T-helper 17 cell (primary cell): ENCODE data around the gene GRIK3. TPM values are rescaled to one million over a fixed set of nuclear protein-coding genes. Genes with fewer than 3 reads are reported as not detected.

Source experiments
- ATAC-seq: fragments of 150-1000 bp; cut with Tn5 transposase; 2 replicates; pipeline ENCODE4 v1.10.0; 2021; ENCODE audit warnings: mild to moderate bottlenecking, moderate library complexity
- DNase-seq, 3 donors: peaks; one replicate each; pipeline versions ENCODE4 v3.0.0 to v3.0.0-alpha.2; 2020 to 2021
- H3K9me3 ChIP-seq: one replicate; pipeline ENCODE4 v1.7.0; 2013; ENCODE audit warnings: low read length, mild to moderate bottlenecking; ENCODE audit not compliant: control insufficient read depth, poor library complexity, severe bottlenecking
- H3K27ac Mint-ChIP-seq: one replicate; pipeline ENCODE4 v1.8.0; 2022; ENCODE audit warnings: mild to moderate bottlenecking, moderate library complexity, mixed read lengths
- H3K27me3 Mint-ChIP-seq: one replicate; pipeline ENCODE4 v1.8.0; 2022; ENCODE audit warnings: mixed read lengths
- H3K36me3 Mint-ChIP-seq: one replicate; pipeline ENCODE4 v1.8.0; 2022; ENCODE audit warnings: low read depth, mixed read lengths
- H3K4me1 Mint-ChIP-seq: one replicate; pipeline ENCODE4 v1.8.0; 2022; ENCODE audit warnings: mild to moderate bottlenecking, mixed read lengths
- H3K4me3 Mint-ChIP-seq: one replicate; pipeline ENCODE4 v1.8.0; 2022; ENCODE audit warnings: mild to moderate bottlenecking, moderate library complexity, mixed read lengths
- total RNA-seq, 4 donors: library from RNA in 2 of 4; stranded (reverse) in 2 of 4; gene quantifications; one replicate each; pipeline ENCODE4 v1.2.3 and lab custom pipeline; 2022 to 2026

GRIK3 gene
- total RNA-seq, 2 donors from 2014 or later, result not detected

GRCh38 chr1:36992139-36992943 lies 42.0 kb downstream of the GRIK3 start:
- H3K27me3 Mint-ChIP-seq, result peaks cover 89% of the 10 kb centered on the region
- DNase-seq (no peak), ATAC-seq (no peak)
- H3K9me3 ChIP-seq, result no peaks in the 10 kb centered on the region
- H3K27ac Mint-ChIP-seq, result no peak overlapping the region
- no peaks in the 10 kb centered on the region for H3K36me3 Mint-ChIP-seq
- no peak overlapping the region for H3K4me3 Mint-ChIP-seq
- no peaks in the 10 kb centered on the region for H3K4me1 Mint-ChIP-seq

GRCh38 chr1:36991551-36991950 lies 42.8 kb downstream of the GRIK3 start:
- DNase-seq (no peak), ATAC-seq (no peak)
- no peaks in the 10 kb centered on the region for H3K9me3 ChIP-seq
- no peak overlapping the region for H3K27ac Mint-ChIP-seq
- H3K4me3 Mint-ChIP-seq, result no peak overlapping the region
- H3K27me3 Mint-ChIP-seq, result peaks cover 82% of the 10 kb centered on the region
- no peaks in the 10 kb centered on the region for H3K4me1 Mint-ChIP-seq
- no peaks in the 10 kb centered on the region for H3K36me3 Mint-ChIP-seq

- ATAC-seq (no peak), DNase-seq (no peak)
- Mint-ChIP-seq H3K27ac (no peak overlapping the region), H3K4me3 (no peak overlapping the region), H3K36me3 (no peaks in the 10 kb centered on the region), H3K27me3 (peaks cover 79% of the 10 kb centered on the region), H3K4me1 (no peaks in the 10 kb centered on the region)
- no peaks in the 10 kb centered on the region for H3K9me3 ChIP-seq
Measured at GRCh38 chr1:36990928-36991327, 43.4 kb downstream of the GRIK3 start.

GRCh38 chr1:36989241-36989640 lies 45.1 kb downstream of the GRIK3 start:
- Mint-ChIP-seq H3K4me1 (no peaks in the 10 kb centered on the region), H3K27ac (no peak overlapping the region), H3K36me3 (no peaks in the 10 kb centered on the region), H3K4me3 (no peak overlapping the region), H3K27me3 (peaks cover 71% of the 10 kb centered on the region)
- DNase-seq (no peak), ATAC-seq (no peak)
- H3K9me3 ChIP-seq, result no peaks in the 10 kb centered on the region

GRCh38 chr1:36988741-36989193 lies 45.5 kb downstream of the GRIK3 start:
- ATAC-seq (no peak), DNase-seq (no peak)
- Mint-ChIP-seq H3K4me1 (no peaks in the 10 kb centered on the region), H3K4me3 (no peak overlapping the region), H3K27me3 (peaks cover 71% of the 10 kb centered on the region), H3K27ac (no peak overlapping the region), H3K36me3 (no peaks in the 10 kb centered on the region)
- no peaks in the 10 kb centered on the region for H3K9me3 ChIP-seq

- DNase-seq, result no peak
- no peaks in the 10 kb centered on the region for H3K4me1 Mint-ChIP-seq
- peaks cover 70% of the 10 kb centered on the region for H3K27me3 Mint-ChIP-seq
- H3K4me3 Mint-ChIP-seq, result no peak overlapping the region
- H3K9me3 ChIP-seq, result no peaks in the 10 kb centered on the region
- no peak overlapping the region for H3K27ac Mint-ChIP-seq
- no peak for ATAC-seq
- no peaks in the 10 kb centered on the region for H3K36me3 Mint-ChIP-seq
Measured at GRCh38 chr1:36988321-36988720, 46.0 kb downstream of the GRIK3 start.

- H3K4me3 Mint-ChIP-seq, result no peak overlapping the region
- ATAC-seq, result no peak
- H3K27ac Mint-ChIP-seq, result no peak overlapping the region
- peaks cover 72% of the 10 kb centered on the region for H3K27me3 Mint-ChIP-seq
- DNase-seq, result no peak
- H3K9me3 ChIP-seq, result no peaks in the 10 kb centered on the region
- H3K36me3 Mint-ChIP-seq, result no peaks in the 10 kb centered on the region
- H3K4me1 Mint-ChIP-seq, result peaks cover 3% of the 10 kb centered on the region
Measured at GRCh38 chr1:36987276-36987675, 47.0 kb downstream of the GRIK3 start.

GRCh38 chr1:36986241-36986985 lies 47.9 kb downstream of the GRIK3 start:
- Mint-ChIP-seq H3K27me3 (peaks cover 70% of the 10 kb centered on the region), H3K4me3 (no peak overlapping the region), H3K4me1 (peaks cover 3% of the 10 kb centered on the region), H3K36me3 (no peaks in the 10 kb centered on the region), H3K27ac (no peak overlapping the region)
- ATAC-seq (no peak), DNase-seq (no peak)
- no peaks in the 10 kb centered on the region for H3K9me3 ChIP-seq

GRCh38 chr1:36984675-36985074 lies 49.6 kb downstream of the GRIK3 start:
- no peak overlapping the region for H3K4me3 Mint-ChIP-seq
- no peak for DNase-seq
- no peak for ATAC-seq
- peaks cover 3% of the 10 kb centered on the region for H3K4me1 Mint-ChIP-seq
- no peaks in the 10 kb centered on the region for H3K9me3 ChIP-seq
- H3K27me3 Mint-ChIP-seq, result peaks cover 70% of the 10 kb centered on the region
- H3K36me3 Mint-ChIP-seq, result no peaks in the 10 kb centered on the region
- no peak overlapping the region for H3K27ac Mint-ChIP-seq

- no peaks in the 10 kb centered on the region for H3K9me3 ChIP-seq
- H3K4me1 Mint-ChIP-seq, result peaks cover 3% of the 10 kb centered on the region
- DNase-seq (no peak), ATAC-seq (no peak)
- peaks cover 70% of the 10 kb centered on the region for H3K27me3 Mint-ChIP-seq
- no peak overlapping the region for H3K4me3 Mint-ChIP-seq
- no peak overlapping the region for H3K27ac Mint-ChIP-seq
- H3K36me3 Mint-ChIP-seq, result no peaks in the 10 kb centered on the region
Measured at GRCh38 chr1:36984026-36984425, 50.3 kb downstream of the GRIK3 start.

GRCh38 chr1:36982709-36983108 lies 51.6 kb downstream of the GRIK3 start:
- Mint-ChIP-seq H3K27me3 (peaks cover 70% of the 10 kb centered on the region), H3K4me1 (peaks cover 3% of the 10 kb centered on the region), H3K36me3 (no peaks in the 10 kb centered on the region), H3K27ac (no peak overlapping the region), H3K4me3 (no peak overlapping the region)
- DNase-seq (no peak), ATAC-seq (no peak)
- no peaks in the 10 kb centered on the region for H3K9me3 ChIP-seq

- H3K36me3 Mint-ChIP-seq, result no peaks in the 10 kb centered on the region
- H3K9me3 ChIP-seq, result no peaks in the 10 kb centered on the region
- no peak overlapping the region for H3K4me3 Mint-ChIP-seq
- ATAC-seq, result no peak
- peaks cover 77% of the 10 kb centered on the region for H3K27me3 Mint-ChIP-seq
- no peak overlapping the region for H3K27ac Mint-ChIP-seq
- peaks cover 3% of the 10 kb centered on the region for H3K4me1 Mint-ChIP-seq
- no peak for DNase-seq
Measured at GRCh38 chr1:36981771-36982622, 52.3 kb downstream of the GRIK3 start.

GRCh38 chr1:36981126-36981525 lies 53.2 kb downstream of the GRIK3 start:
- Mint-ChIP-seq H3K4me3 (no peak overlapping the region), H3K36me3 (no peaks in the 10 kb centered on the region), H3K27me3 (peaks cover 85% of the 10 kb centered on the region), H3K4me1 (peaks cover 3% of the 10 kb centered on the region), H3K27ac (no peak overlapping the region)
- DNase-seq, result no peak
- no peaks in the 10 kb centered on the region for H3K9me3 ChIP-seq
- ATAC-seq, result no peak
